HCT116 (cell line): Measurements from ENCODE around the gene NTN3.
A peak's percentile ranks its signal among the peaks of the same experiment; 100 is the strongest.

Source experiments
- EZH2 ChIP-seq: fragments of 200-600 bp; sonication (generic); IDR thresholded peaks from 2 replicates; pipeline ENCODE4 v1.6.1; 2017; ENCODE audit warnings: antibody characterized with exemption, mixed run types
- POLR2A ChIP-seq: IDR thresholded peaks from 2 replicates; pipeline ENCODE4 v1.7.0; 2011; ENCODE audit warnings: borderline replicate concordance; ENCODE audit not compliant: insufficient read depth, insufficient read length; ENCODE audit errors: extremely low read depth
- ZFX ChIP-seq: fragments of 450-650 bp; IDR thresholded peaks from 2 replicates; pipeline ENCODE4 v1.6.1; 2017
- TF ChIP-seq, protein P1 (sequence below), 3 experiments: fragments of 200-600 bp in 1 of 3; sonication (generic) in 1 of 3; IDR thresholded peaks in 2 of 3; conservative IDR thresholded peaks in 1 of 3; 2 replicates each; pipeline ENCODE4 v1.5.1; 2012 to 2017; ENCODE audit warnings: low read depth in 2 of 3, low read length in 2 of 3, antibody characterized with exemption in 1 of 3, borderline replicate concordance in 1 of 3, control low read depth in 1 of 3, mild to moderate bottlenecking in 1 of 3, mixed read lengths in 1 of 3, mixed run types in 1 of 3, moderate library complexity in 1 of 3; ENCODE audit not compliant: insufficient read depth in 1 of 3

DNA sequence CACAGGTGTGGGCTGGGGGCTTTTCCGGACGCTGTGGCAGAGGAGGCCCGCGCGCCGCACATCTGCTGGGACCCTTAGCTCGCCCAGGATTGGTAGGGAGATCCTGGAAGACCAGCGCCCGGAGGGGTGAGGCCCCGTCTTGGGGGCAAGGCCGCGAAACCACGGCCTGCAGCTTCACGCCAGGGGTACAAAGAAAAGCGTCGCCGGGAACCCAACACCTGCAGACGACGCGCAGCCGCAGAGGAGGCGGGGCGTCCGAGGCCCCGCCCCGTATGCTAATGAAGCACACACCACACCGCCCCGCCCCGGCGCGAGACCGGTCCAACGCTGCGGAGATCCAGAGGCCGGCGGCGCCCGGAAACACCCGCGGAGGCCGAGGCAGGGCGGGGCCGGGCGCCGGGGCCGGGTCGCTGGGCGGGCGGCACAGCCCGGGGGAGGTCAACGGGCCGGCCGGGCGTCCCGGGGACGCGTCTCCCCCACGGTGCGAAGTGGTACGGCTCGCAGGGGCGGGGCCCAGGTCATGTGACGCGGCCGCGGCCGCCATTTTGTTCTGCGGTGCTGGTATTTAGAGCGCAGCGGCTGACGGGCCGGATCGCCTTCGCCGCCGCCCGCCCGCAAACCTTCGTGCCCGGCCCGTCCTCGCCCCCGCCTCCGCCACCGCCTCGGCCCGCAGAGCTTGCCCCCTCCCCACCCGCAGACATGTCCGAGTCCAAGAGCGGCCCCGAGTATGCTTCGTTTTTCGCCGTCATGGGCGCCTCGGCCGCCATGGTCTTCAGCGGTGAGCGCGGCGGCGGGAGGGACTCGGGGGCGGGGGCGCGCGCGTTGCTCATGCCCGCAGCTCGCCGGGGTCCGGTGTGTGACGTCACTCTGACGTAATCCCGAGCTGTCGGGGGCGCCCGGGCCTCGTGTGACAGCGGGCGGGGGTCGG lies 42.6 kb downstream of the NTN3 start, which contains the start of gene ATP6V0C:
- TF ChIP-seq, protein P1, sequence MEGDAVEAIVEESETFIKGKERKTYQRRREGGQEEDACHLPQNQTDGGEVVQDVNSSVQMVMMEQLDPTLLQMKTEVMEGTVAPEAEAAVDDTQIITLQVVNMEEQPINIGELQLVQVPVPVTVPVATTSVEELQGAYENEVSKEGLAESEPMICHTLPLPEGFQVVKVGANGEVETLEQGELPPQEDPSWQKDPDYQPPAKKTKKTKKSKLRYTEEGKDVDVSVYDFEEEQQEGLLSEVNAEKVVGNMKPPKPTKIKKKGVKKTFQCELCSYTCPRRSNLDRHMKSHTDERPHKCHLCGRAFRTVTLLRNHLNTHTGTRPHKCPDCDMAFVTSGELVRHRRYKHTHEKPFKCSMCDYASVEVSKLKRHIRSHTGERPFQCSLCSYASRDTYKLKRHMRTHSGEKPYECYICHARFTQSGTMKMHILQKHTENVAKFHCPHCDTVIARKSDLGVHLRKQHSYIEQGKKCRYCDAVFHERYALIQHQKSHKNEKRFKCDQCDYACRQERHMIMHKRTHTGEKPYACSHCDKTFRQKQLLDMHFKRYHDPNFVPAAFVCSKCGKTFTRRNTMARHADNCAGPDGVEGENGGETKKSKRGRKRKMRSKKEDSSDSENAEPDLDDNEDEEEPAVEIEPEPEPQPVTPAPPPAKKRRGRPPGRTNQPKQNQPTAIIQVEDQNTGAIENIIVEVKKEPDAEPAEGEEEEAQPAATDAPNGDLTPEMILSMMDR (IDR thresholded peaks at IDR 0.05 in 2 of 3, conservative IDR thresholded peaks at IDR 0.05 in 1 of 3; ENCODE audit: borderline replicate concordance in 1 of 3, insufficient read depth in 1 of 3, low read depth in 2 of 3, low read length in 2 of 3), result no peak
- TF ChIP-seq ZFX (peak; percentile 33; the same call in 1 of the 2 replicates), POLR2A (peak; percentile 53), EZH2 (no peak)
